OCI-LY3 (cell line): Measurements from ENCODE around the gene GABRB2.

ENCODE experiments used
- H2AFZ ChIP-seq: fragments of 200-600, 300-600 bp; shearing (Covaris generic); 2 replicates; pipeline ENCODE4 v1.6.0; 2014; ENCODE audit warnings: antibody characterized with exemption, low read depth, low read length
- H3K27ac ChIP-seq: fragments of 200-600, 300-600 bp; sonication (generic); 2 replicates; pipeline ENCODE4 v1.5.1; 2014; ENCODE audit warnings: mild to moderate bottlenecking, low read length, moderate library complexity, mixed read lengths
- H3K27me3 ChIP-seq: fragments of 200-600, 300-600 bp; sonication (generic); 2 replicates; pipeline ENCODE4 v1.6.1; 2014; ENCODE audit warnings: low read depth, low read length, mixed read lengths
- H3K36me3 ChIP-seq: fragments of 200-600, 300-600 bp; sonication (generic); replicated peaks from 2 replicates; pipeline ENCODE3; 2014; ENCODE audit warnings: low read depth, low read length, mixed read lengths
- H3K4me1 ChIP-seq: fragments of 300-600, 200-600 bp; sonication (generic); 2 replicates; pipeline ENCODE4 v1.6.1; 2014; ENCODE audit warnings: low read length, mixed read lengths
- H3K4me2 ChIP-seq: fragments of 200-600, 300-600 bp; sonication (generic); 2 replicates; pipeline ENCODE4 v1.6.1; 2014; ENCODE audit warnings: low read length, mixed read lengths
- H3K4me3 ChIP-seq: fragments of 300-600, 200-600 bp; sonication (generic); 2 replicates; pipeline ENCODE4 v1.5.1; 2014; ENCODE audit warnings: antibody characterized with exemption, mild to moderate bottlenecking, low read length, moderate library complexity
- H3K79me2 ChIP-seq: fragments of 300-600, 200-600 bp; shearing (Covaris generic); 2 replicates; pipeline ENCODE4 v1.6.1; 2014; ENCODE audit warnings: mild to moderate bottlenecking, low read length, mixed read lengths
- H3K9ac ChIP-seq: fragments of 300-600, 200-600 bp; shearing (Covaris generic); 2 replicates; pipeline ENCODE4 v1.6.0; 2014; ENCODE audit warnings: mild to moderate bottlenecking, low read length, moderate library complexity
- H3K9me3 ChIP-seq: fragments of 200-600, 300-600 bp; shearing (Covaris generic); 2 replicates; pipeline ENCODE4 v1.6.1; 2014; ENCODE audit warnings: low read length, mixed read lengths; ENCODE audit not compliant: insufficient read depth
- H4K20me1 ChIP-seq: fragments of 200-600, 300-600 bp; sonication (generic); 2 replicates; pipeline ENCODE4 v1.6.1; 2016; ENCODE audit warnings: low read length, mixed read lengths; ENCODE audit not compliant: insufficient read depth
- EZH2phosphoT487 ChIP-seq: fragments of 200-600 bp; shearing (Covaris generic); IDR thresholded peaks from 2 replicates; pipeline ENCODE4 v1.6.1; 2018; ENCODE audit warnings: antibody characterized with exemption, mixed run types, low read depth
- TF ChIP-seq, protein P1 (sequence below): fragments of 200-600, 300-600 bp; sonication (generic); IDR thresholded peaks from 2 replicates; pipeline ENCODE4 v1.5.1; 2014; ENCODE audit warnings: antibody characterized with exemption, low read length, low read depth

Gene GABRB2

DNA sequence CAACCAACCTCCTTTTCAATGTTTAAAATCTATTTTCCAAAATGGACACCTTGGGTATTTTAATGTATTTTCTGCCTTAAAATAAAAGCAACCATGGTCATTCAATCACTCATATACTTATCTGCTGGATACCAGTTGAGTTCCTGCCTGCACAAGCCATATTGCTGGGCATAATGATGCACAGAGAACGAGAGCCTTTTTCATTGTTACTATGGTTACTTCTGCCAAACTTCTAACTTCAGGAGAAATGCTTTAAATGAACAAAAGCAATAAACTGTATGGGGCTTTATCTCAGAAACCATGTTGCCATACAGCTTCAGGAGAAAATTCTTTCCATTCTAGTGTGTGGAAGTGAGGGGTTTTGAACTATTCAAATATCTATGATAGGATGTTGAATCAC is 269.5 kb downstream of the GABRB2 start:
- Histone ChIP-seq H3K4me3 (no peak overlapping the region), H3K9ac (no peak overlapping the region), H3K27ac (no peak overlapping the region), H3K27me3 (no peaks in the 10 kb centered on the region), H2AFZ (no peak overlapping the region), H3K9me3 (no peaks in the 10 kb centered on the region), H3K4me2 (no peak overlapping the region), H4K20me1 (no peaks in the 10 kb centered on the region), H3K79me2 (no peaks in the 10 kb centered on the region), H3K36me3 (no peaks in the 10 kb centered on the region), H3K4me1 (no peaks in the 10 kb centered on the region)
- TF ChIP-seq, protein P1, sequence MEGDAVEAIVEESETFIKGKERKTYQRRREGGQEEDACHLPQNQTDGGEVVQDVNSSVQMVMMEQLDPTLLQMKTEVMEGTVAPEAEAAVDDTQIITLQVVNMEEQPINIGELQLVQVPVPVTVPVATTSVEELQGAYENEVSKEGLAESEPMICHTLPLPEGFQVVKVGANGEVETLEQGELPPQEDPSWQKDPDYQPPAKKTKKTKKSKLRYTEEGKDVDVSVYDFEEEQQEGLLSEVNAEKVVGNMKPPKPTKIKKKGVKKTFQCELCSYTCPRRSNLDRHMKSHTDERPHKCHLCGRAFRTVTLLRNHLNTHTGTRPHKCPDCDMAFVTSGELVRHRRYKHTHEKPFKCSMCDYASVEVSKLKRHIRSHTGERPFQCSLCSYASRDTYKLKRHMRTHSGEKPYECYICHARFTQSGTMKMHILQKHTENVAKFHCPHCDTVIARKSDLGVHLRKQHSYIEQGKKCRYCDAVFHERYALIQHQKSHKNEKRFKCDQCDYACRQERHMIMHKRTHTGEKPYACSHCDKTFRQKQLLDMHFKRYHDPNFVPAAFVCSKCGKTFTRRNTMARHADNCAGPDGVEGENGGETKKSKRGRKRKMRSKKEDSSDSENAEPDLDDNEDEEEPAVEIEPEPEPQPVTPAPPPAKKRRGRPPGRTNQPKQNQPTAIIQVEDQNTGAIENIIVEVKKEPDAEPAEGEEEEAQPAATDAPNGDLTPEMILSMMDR: no peak
- TF ChIP-seq EZH2phosphoT487: no peak

DNA sequence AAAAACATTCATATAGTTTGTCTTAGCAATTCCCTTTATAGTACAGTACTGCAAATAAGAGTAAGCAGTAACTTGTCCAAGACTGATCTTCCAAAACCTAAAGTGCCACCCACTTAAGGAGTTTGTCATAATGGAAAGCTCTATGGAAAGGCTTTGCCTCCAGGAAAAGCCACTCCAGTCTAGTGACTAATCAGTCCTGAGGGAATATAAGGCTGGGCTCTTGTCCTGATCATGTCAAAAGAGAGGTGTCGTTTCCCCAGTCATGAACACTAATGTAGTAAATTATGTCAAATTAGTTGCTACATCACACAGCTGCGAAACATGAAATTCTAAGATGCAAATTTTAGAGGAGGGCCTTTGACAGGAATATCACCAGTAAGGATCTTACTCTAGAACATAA is 271.6 kb downstream of the GABRB2 start:
- Histone ChIP-seq H3K4me1 (no peaks in the 10 kb centered on the region), H4K20me1 (no peaks in the 10 kb centered on the region), H3K4me2 (no peak overlapping the region), H3K4me3 (no peak overlapping the region), H3K9me3 (no peaks in the 10 kb centered on the region), H3K27me3 (no peaks in the 10 kb centered on the region), H2AFZ (no peak overlapping the region), H3K79me2 (no peaks in the 10 kb centered on the region), H3K9ac (no peak overlapping the region), H3K27ac (no peak overlapping the region), H3K36me3 (no peaks in the 10 kb centered on the region)
- TF ChIP-seq, protein P1: no peak
- TF ChIP-seq EZH2phosphoT487: no peak

DNA sequence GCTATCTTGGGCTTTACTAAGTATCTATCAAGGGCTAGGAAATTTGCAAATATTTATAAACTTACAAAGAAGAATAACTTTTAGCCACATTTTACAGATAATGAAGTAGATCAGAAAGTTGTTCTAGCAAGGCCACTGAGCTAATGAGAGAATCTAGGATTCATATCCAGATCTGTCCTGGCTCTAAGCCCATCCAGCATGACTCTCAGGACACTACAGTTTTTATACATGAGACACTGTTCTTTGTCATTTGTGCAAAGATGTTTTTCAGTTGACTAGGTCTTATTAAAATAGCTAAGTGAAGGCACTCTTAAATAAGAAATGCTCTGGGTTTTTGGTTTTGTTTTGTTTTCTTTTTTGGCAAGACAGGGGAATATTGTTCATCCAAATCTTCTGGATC is 273.1 kb downstream of the GABRB2 start:
- Histone ChIP-seq H3K9ac (no peak overlapping the region), H3K27ac (no peak overlapping the region), H3K4me1 (no peaks in the 10 kb centered on the region), H3K27me3 (no peaks in the 10 kb centered on the region), H3K4me2 (no peak overlapping the region), H3K79me2 (no peaks in the 10 kb centered on the region), H4K20me1 (no peaks in the 10 kb centered on the region), H2AFZ (no peak overlapping the region), H3K9me3 (no peaks in the 10 kb centered on the region), H3K4me3 (no peak overlapping the region), H3K36me3 (no peaks in the 10 kb centered on the region)
- TF ChIP-seq, protein P1: no peak
- no peak for TF ChIP-seq EZH2phosphoT487

DNA sequence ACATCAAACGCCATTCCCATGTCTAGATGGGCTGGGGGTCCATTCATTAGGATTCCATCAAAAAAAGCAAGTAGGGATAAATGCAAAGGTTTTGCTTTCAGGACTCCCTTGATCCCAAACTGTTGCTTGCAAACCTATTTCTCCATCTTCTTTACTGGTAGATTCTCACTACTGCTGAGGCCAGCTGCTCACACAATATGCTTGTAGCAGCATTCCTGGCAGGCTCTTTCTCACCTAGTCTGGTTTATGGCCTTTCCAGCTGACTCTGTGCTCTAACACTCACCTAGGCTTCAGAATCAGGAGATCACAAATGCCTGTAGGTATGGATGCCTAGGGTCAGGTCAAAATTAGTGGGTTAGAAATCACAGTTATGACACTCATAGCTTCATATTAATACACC is 274.7 kb downstream of the GABRB2 start:
- no peak overlapping the region for H3K4me2 ChIP-seq
- no peak overlapping the region for H3K27ac ChIP-seq
- no peaks in the 10 kb centered on the region for H4K20me1 ChIP-seq
- H3K9ac ChIP-seq: no peak overlapping the region
- no peaks in the 10 kb centered on the region for H3K36me3 ChIP-seq
- TF ChIP-seq, protein P1: no peak
- TF ChIP-seq EZH2phosphoT487: no peak
- H3K4me3 ChIP-seq: no peak overlapping the region
- no peak overlapping the region for H2AFZ ChIP-seq
- no peaks in the 10 kb centered on the region for H3K27me3 ChIP-seq
- H3K9me3 ChIP-seq: no peaks in the 10 kb centered on the region
- no peaks in the 10 kb centered on the region for H3K79me2 ChIP-seq
- no peaks in the 10 kb centered on the region for H3K4me1 ChIP-seq
